Fibroblast of lung (primary cell): Measurements from ENCODE around the gene HPX. TPM values are rescaled to one million over a fixed set of nuclear protein-coding genes. Genes with fewer than 3 reads are reported as not detected.

Source experiments
- DNase-seq, 2 donors: peaks; one replicate each; pipeline versions ENCODE4 v3.0.0 to v3.0.0-alpha.2; 2010; ENCODE audit warnings: low read depth in 2 of 2
- H2AFZ ChIP-seq: 2 replicates; pipeline ENCODE4 v1.5.1; 2012; ENCODE audit warnings: low read length, control low read depth, inconsistent platforms
- H3K27ac ChIP-seq: 2 replicates; pipeline ENCODE4 v1.5.1; 2011; ENCODE audit warnings: low read length, control low read depth; ENCODE audit not compliant: insufficient read depth
- H3K27me3 ChIP-seq: 2 replicates; pipeline ENCODE4 v1.5.1; 2011; ENCODE audit warnings: mild to moderate bottlenecking, low read length; ENCODE audit not compliant: control insufficient read depth, insufficient read depth
- H3K36me3 ChIP-seq: 2 replicates; pipeline ENCODE4 v1.5.1; 2011; ENCODE audit warnings: low read length; ENCODE audit not compliant: control insufficient read depth, insufficient read depth
- H3K4me1 ChIP-seq: 2 replicates; pipeline ENCODE4 v1.5.1; 2011; ENCODE audit warnings: low read length; ENCODE audit not compliant: control insufficient read depth, insufficient read depth; ENCODE audit errors: extremely low read depth
- H3K4me2 ChIP-seq: 2 replicates; pipeline ENCODE4 v1.5.1; 2011; ENCODE audit warnings: low read length, control low read depth; ENCODE audit not compliant: insufficient read depth; ENCODE audit errors: extremely low read depth
- H3K4me3 ChIP-seq, 4 experiments: fragments of 200-600 bp in 1 of 4; sonication (generic) in 1 of 4; replicated peaks in 1 of 4; 2 replicates each; pipeline ENCODE4 v1.5.1; 2011 to 2016; ENCODE audit warnings: low read length in 4 of 4, low read depth in 3 of 4, mild to moderate bottlenecking in 3 of 4, control low read depth in 2 of 4, inconsistent platforms in 1 of 4, mixed read lengths in 1 of 4; ENCODE audit not compliant: insufficient read depth in 1 of 4; ENCODE audit errors: control extremely low read depth in 1 of 4
- H3K79me2 ChIP-seq: 2 replicates; pipeline ENCODE4 v1.5.1; 2012; ENCODE audit warnings: mild to moderate bottlenecking, low read length, inconsistent platforms; ENCODE audit not compliant: control insufficient read depth, insufficient read depth
- H3K9ac ChIP-seq: 2 replicates; pipeline ENCODE4 v1.5.1; 2011; ENCODE audit warnings: mild to moderate bottlenecking, low read length, control low read depth; ENCODE audit not compliant: insufficient read depth
- H3K9me3 ChIP-seq: 2 replicates; pipeline ENCODE4 v1.5.1; 2012; ENCODE audit warnings: low read depth, low read length; ENCODE audit not compliant: control insufficient read depth, insufficient read depth
- H4K20me1 ChIP-seq: 2 replicates; pipeline ENCODE4 v1.5.1; 2011; ENCODE audit warnings: low read length; ENCODE audit not compliant: control insufficient read depth, insufficient read depth; ENCODE audit errors: extremely low read depth
- EZH2 ChIP-seq: IDR thresholded peaks from 2 replicates; pipeline ENCODE4 v1.5.1; 2012; ENCODE audit warnings: low read length, control low read depth, mild to moderate bottlenecking; ENCODE audit errors: missing control alignments
- polyA plus RNA-seq, 2 donors: library from polyadenylated mRNA; depleted of rRNA in 1 of 2; stranded (reverse) in 1 of 2; unstranded in 1 of 2; fragments of >200 nt; gene quantifications; 2 replicates each; pipeline ENCODE4 v1.2.1, GENCODE V29; 2011 to 2012; ENCODE audit warnings: missing spikeins in 1 of 2
- total RNA-seq: library from RNA; depleted of rRNA; stranded (reverse); fragments of >200 nt; gene quantifications from 2 replicates; pipeline ENCODE4 v1.2.1, GENCODE V29; 2014
- TF ChIP-seq, protein P1 (sequence below), 2 donors: IDR thresholded peaks in 1 of 2; conservative IDR thresholded peaks in 1 of 2; 1 replicate in 1 of 2; 2 replicates in 1 of 2; pipeline ENCODE4 v1.5.1; 2011 to 2012; ENCODE audit warnings: low read length in 2 of 2, control low read depth in 1 of 2, inconsistent platforms in 1 of 2, low read depth in 1 of 2, mild to moderate bottlenecking in 1 of 2

The HPX gene
- total and polyA plus RNA-seq, 2 donors (not counting 1 experiment from before 2014, with no cell fraction given), result 0.18 to 0.83 TPM

GRCh38 chr11:6488342-6488741 lies 47.6 kb upstream of the HPX start:
- TF ChIP-seq, protein P1, sequence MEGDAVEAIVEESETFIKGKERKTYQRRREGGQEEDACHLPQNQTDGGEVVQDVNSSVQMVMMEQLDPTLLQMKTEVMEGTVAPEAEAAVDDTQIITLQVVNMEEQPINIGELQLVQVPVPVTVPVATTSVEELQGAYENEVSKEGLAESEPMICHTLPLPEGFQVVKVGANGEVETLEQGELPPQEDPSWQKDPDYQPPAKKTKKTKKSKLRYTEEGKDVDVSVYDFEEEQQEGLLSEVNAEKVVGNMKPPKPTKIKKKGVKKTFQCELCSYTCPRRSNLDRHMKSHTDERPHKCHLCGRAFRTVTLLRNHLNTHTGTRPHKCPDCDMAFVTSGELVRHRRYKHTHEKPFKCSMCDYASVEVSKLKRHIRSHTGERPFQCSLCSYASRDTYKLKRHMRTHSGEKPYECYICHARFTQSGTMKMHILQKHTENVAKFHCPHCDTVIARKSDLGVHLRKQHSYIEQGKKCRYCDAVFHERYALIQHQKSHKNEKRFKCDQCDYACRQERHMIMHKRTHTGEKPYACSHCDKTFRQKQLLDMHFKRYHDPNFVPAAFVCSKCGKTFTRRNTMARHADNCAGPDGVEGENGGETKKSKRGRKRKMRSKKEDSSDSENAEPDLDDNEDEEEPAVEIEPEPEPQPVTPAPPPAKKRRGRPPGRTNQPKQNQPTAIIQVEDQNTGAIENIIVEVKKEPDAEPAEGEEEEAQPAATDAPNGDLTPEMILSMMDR (conservative IDR thresholded peaks at IDR 0.05 in 1 of 2, IDR thresholded peaks at IDR 0.05 in 1 of 2; ENCODE audit: low read depth in 1 of 2, low read length in 2 of 2), result no peak
- TF ChIP-seq EZH2, result no peak
- Histone ChIP-seq H3K27me3 (no peaks in the 10 kb centered on the region), H3K9ac (no peak overlapping the region), H3K4me1 (no peaks in the 10 kb centered on the region), H3K4me3 (no peak overlapping the region), H3K9me3 (no peaks in the 10 kb centered on the region), H3K27ac (no peak overlapping the region), H4K20me1 (no peaks in the 10 kb centered on the region), H3K79me2 (peaks cover 4% of the 10 kb centered on the region), H3K36me3 (peaks cover 9% of the 10 kb centered on the region), H2AFZ (no peak overlapping the region), H3K4me2 (no peak overlapping the region)
- DNase-seq, result no peak

DNA sequence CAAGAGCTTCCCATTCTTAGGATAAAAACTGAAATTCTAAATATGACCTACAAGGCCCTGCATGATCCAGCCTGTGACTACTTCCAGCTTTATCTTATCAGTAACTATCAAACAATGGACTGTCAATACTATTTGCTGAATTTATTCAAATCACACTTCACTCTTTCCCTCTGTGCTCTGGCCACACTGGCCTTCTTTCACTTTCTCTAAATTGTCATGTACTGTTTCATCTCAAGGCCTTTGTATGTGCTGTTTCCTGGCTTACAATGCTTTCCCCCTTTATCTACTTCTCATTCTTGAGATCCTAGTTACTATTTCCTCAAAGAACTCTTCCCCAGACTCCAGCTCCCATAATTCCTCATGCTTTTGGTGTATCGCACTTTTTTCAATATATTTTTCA lies 46.2 kb upstream of the HPX start:
- peaks cover 18% of the 10 kb centered on the region for H3K79me2 ChIP-seq
- no peaks in the 10 kb centered on the region for H3K9me3 ChIP-seq
- peaks cover 10% of the 10 kb centered on the region for H3K36me3 ChIP-seq

DNA sequence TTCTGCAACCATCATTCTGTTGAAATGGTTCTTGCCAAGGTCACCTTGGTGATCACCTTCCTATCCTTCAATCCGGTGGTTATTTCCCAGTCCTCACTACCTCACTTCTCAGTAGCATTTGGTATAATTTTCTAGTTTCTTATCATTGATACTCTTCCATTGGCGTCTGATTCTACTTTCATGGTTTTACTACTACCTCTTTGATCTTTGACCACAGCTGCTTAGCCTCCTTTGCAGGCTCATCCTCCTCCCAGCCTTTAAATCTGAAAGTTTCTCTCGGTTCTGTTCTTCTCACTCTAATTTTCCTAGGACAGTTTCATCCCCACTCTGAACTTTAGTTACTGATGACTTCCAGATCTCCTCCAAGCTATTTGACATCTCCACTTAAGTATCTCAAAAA lies 45.5 kb upstream of the HPX start:
- H4K20me1 ChIP-seq, result no peaks in the 10 kb centered on the region
- TF ChIP-seq, protein P1 (conservative IDR thresholded peaks at IDR 0.05 in 1 of 2, IDR thresholded peaks at IDR 0.05 in 1 of 2; ENCODE audit: low read depth in 1 of 2, low read length in 2 of 2), result no peak
- TF ChIP-seq EZH2, result no peak
- H3K4me2 ChIP-seq, result no peak overlapping the region
- H3K9me3 ChIP-seq, result no peaks in the 10 kb centered on the region
- no peaks in the 10 kb centered on the region for H3K27me3 ChIP-seq
- H2AFZ ChIP-seq, result no peak overlapping the region
- H3K27ac ChIP-seq, result no peak overlapping the region
- peaks cover 24% of the 10 kb centered on the region for H3K79me2 ChIP-seq
- H3K4me3 ChIP-seq, result no peak overlapping the region
- H3K36me3 ChIP-seq, result peaks cover 10% of the 10 kb centered on the region
- H3K4me1 ChIP-seq, result peaks cover 9% of the 10 kb centered on the region
- DNase-seq, result no peak
- no peak overlapping the region for H3K9ac ChIP-seq

More for the DNA sequence above, 46.2 kb upstream of the HPX start:
- no peak overlapping the region for H3K4me3 ChIP-seq
- TF ChIP-seq, protein P1 (conservative IDR thresholded peaks at IDR 0.05 in 1 of 2, IDR thresholded peaks at IDR 0.05 in 1 of 2; ENCODE audit: low read depth in 1 of 2, low read length in 2 of 2), result no peak
- peaks cover 9% of the 10 kb centered on the region for H3K4me1 ChIP-seq
- DNase-seq, result no peak
- no peaks in the 10 kb centered on the region for H3K27me3 ChIP-seq
- H3K27ac ChIP-seq, result no peak overlapping the region
- no peaks in the 10 kb centered on the region for H4K20me1 ChIP-seq
- H3K4me2 ChIP-seq, result no peak overlapping the region
- no peak overlapping the region for H2AFZ ChIP-seq
- no peak overlapping the region for H3K9ac ChIP-seq
